Measurements from ENCODE around the gene MTCH1. TPM values are rescaled to one million over a fixed set of nuclear protein-coding genes. Genes with fewer than 3 reads are reported as not detected.

Gene MTCH1
- total RNA-seq, 2 donors from 2014 or later = 226 to 235 TPM

DNA sequence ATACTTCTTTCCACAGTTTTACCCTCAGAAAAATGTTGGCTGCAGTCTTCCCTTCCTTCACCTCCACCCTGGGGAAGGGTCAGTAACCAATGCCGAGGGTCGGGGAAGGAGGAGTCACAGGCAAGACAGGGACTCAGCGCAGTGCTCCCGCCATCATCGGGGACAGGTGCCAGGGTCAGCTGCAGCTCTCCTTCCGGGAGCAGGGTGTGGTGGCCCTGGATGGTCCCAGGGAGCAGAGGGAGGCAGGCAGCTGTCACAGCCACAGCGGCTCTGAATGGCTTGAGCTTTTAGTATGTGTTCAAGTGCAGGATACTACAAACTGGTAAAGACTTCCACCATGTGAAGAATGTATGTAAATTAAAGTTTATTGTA, 57.5 kb downstream of the MTCH1 start:
- peaks cover 12% of the 10 kb centered on the region for H3K27me3 Mint-ChIP-seq (ENCODE audit: insufficient read depth)
- Histone ChIP-seq H3K9me3 (ENCODE audit: control insufficient read depth, low read length) (no peaks in the 10 kb centered on the region), H3K4me3 (ENCODE audit: low read length) (no peak overlapping the region), H3K9ac (ENCODE audit: extremely low read depth, low read length, poor library complexity, severe bottlenecking) (no peak overlapping the region), H3K27ac (ENCODE audit: low read depth, low read length) (no peak overlapping the region), H3K36me3 (ENCODE audit: control insufficient read depth, insufficient read depth, low read length) (no peaks in the 10 kb centered on the region), H3K27me3 (ENCODE audit: control insufficient read depth, insufficient read depth, low read length, poor library complexity, severe bottlenecking) (no peaks in the 10 kb centered on the region), H3K4me1 (ENCODE audit: control insufficient read depth, insufficient read depth, low read length) (no peaks in the 10 kb centered on the region)
- H3K4me1 Mint-ChIP-seq = peaks cover 6% of the 10 kb centered on the region
- H3K4me3 Mint-ChIP-seq = no peak overlapping the region
- H3K36me3 Mint-ChIP-seq (ENCODE audit: low read depth) = no peaks in the 10 kb centered on the region
- DNase-seq = no peak
- peaks cover 1% of the 10 kb centered on the region for H3K9me3 Mint-ChIP-seq
- no peak overlapping the region for H3K27ac Mint-ChIP-seq
- no peak for TF ChIP-seq CTCF (conservative IDR thresholded peaks at IDR 0.05)
- 75 to 87% methylated on average over 2 to 7 of the region's 7 CpGs for WGBS, 2 experiments (ENCODE audit: insufficient coverage in 1 of 2, insufficient read length in 1 of 2)

- H3K27ac ChIP-seq (ENCODE audit: low read depth, low read length) = no peak overlapping the region
- Mint-ChIP-seq H3K4me1 (peaks cover 6% of the 10 kb centered on the region), H3K27ac (no peak overlapping the region), H3K27me3 (ENCODE audit: insufficient read depth) (peaks cover 12% of the 10 kb centered on the region), H3K36me3 (ENCODE audit: low read depth) (no peaks in the 10 kb centered on the region), H3K4me3 (no peak overlapping the region), H3K9me3 (peaks cover 1% of the 10 kb centered on the region)
- DNase-seq = no peak
- H3K4me3 ChIP-seq (ENCODE audit: low read length) = no peak overlapping the region
- WGBS, 2 experiments (ENCODE audit: insufficient coverage in 1 of 2, insufficient read length in 1 of 2) = 84 to 89% methylated on average over 12 to 13 of the region's 13 CpGs
- TF ChIP-seq CTCF (conservative IDR thresholded peaks at IDR 0.05) = no peak
- no peaks in the 10 kb centered on the region for H3K36me3 ChIP-seq (ENCODE audit: control insufficient read depth, insufficient read depth, low read length)
- H3K9me3 ChIP-seq (ENCODE audit: control insufficient read depth, low read length) = no peaks in the 10 kb centered on the region
- no peaks in the 10 kb centered on the region for H3K4me1 ChIP-seq (ENCODE audit: control insufficient read depth, insufficient read depth, low read length)
- no peak overlapping the region for H3K9ac ChIP-seq (ENCODE audit: extremely low read depth, low read length, poor library complexity, severe bottlenecking)
- no peaks in the 10 kb centered on the region for H3K27me3 ChIP-seq (ENCODE audit: control insufficient read depth, insufficient read depth, low read length, poor library complexity, severe bottlenecking)
Measured at GRCh38 chr6:36927691-36928546, 58.1 kb downstream of the MTCH1 start.

GRCh38 chr6:36926708-36927513, 59.1 kb downstream of the MTCH1 start:
- H3K27ac Mint-ChIP-seq = no peak overlapping the region
- peaks cover 6% of the 10 kb centered on the region for H3K4me1 Mint-ChIP-seq
- no peak overlapping the region for H3K4me3 Mint-ChIP-seq
- H3K27me3 ChIP-seq (ENCODE audit: control insufficient read depth, insufficient read depth, low read length, poor library complexity, severe bottlenecking) = no peaks in the 10 kb centered on the region
- peaks cover 12% of the 10 kb centered on the region for H3K27me3 Mint-ChIP-seq (ENCODE audit: insufficient read depth)
- H3K9ac ChIP-seq (ENCODE audit: extremely low read depth, low read length, poor library complexity, severe bottlenecking) = no peak overlapping the region
- no peaks in the 10 kb centered on the region for H3K9me3 ChIP-seq (ENCODE audit: control insufficient read depth, low read length)
- no peak for DNase-seq
- no peaks in the 10 kb centered on the region for H3K36me3 Mint-ChIP-seq (ENCODE audit: low read depth)
- H3K36me3 ChIP-seq (ENCODE audit: control insufficient read depth, insufficient read depth, low read length) = no peaks in the 10 kb centered on the region
- no peak for TF ChIP-seq CTCF (conservative IDR thresholded peaks at IDR 0.05)
- no peak overlapping the region for H3K27ac ChIP-seq (ENCODE audit: low read depth, low read length)
- H3K4me3 ChIP-seq (ENCODE audit: low read length) = no peak overlapping the region
- 83 to 84% methylated on average over 9 to 10 of the region's 10 CpGs for WGBS, 2 experiments (ENCODE audit: insufficient coverage in 1 of 2, insufficient read length in 1 of 2)
- H3K4me1 ChIP-seq (ENCODE audit: control insufficient read depth, insufficient read depth, low read length) = no peaks in the 10 kb centered on the region
- H3K9me3 Mint-ChIP-seq = no peaks in the 10 kb centered on the region
